Raji (cell line): ENCODE data around the gene KIRREL2.

Experiments
- POLR2A ChIP-seq: IDR thresholded peaks from 2 replicates; pipeline ENCODE4 v1.6.1; 2011; ENCODE audit warnings: low read depth, low read length, control low read depth; ENCODE audit not compliant: insufficient read depth

KIRREL2 gene

DNA sequence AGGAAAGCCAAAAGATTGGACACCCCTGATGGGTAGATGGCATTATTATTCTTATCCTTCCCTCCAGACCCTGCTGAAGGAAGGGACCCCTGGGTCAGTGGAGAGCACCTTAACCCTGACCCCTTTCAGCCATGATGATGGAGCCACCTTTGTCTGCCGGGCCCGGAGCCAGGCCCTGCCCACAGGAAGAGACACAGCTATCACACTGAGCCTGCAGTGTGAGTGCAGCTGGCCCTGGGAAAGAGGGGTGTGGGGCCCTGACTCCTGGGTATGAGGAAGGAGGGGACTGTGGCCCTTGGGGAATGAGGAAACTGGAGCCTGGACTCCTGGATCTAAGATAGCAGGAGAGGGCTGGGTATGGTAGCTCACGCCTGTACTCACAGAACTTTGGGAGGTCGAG is 2.7 kb downstream of the KIRREL2 start:
- no peak for TF ChIP-seq POLR2A

GRCh38 chr19:35860436-35860817 is 3.7 kb downstream of the KIRREL2 start:
- TF ChIP-seq POLR2A: no peak

DNA sequence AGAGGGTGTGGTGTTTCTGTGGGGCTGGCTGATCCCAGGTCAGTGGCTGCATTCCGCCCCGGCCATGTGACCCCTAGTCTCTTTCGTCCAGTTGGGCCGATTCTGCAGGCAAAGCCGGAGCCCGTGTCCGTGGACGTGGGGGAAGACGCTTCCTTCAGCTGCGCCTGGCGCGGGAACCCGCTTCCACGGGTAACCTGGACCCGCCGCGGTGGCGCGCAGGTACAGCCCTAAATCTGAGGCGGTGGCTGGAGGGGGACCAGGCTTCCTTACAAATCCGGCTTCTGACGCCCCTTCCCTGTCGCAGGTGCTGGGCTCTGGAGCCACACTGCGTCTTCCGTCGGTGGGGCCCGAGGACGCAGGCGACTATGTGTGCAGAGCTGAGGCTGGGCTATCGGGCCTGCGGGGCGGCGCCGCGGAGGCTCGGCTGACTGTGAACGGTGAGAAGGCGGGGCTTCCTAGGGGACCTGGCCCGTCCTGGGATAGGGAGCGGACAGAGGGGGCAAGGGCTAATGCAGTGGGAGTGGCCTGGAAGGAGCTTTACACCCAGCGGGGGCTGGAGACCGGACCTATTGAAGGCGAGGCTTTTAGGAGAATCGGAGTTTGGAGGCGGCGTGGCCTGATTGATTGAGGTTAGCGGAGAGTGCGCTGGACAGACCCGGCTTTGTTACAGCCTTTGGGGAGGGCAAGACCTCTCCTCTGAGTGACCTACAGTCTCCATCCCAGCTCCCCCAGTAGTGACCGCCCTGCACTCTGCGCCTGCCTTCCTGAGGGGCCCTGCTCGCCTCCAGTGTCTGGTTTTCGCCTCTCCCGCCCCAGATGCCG is 4.3 kb downstream of the KIRREL2 start:
- TF ChIP-seq POLR2A: no peak

DNA sequence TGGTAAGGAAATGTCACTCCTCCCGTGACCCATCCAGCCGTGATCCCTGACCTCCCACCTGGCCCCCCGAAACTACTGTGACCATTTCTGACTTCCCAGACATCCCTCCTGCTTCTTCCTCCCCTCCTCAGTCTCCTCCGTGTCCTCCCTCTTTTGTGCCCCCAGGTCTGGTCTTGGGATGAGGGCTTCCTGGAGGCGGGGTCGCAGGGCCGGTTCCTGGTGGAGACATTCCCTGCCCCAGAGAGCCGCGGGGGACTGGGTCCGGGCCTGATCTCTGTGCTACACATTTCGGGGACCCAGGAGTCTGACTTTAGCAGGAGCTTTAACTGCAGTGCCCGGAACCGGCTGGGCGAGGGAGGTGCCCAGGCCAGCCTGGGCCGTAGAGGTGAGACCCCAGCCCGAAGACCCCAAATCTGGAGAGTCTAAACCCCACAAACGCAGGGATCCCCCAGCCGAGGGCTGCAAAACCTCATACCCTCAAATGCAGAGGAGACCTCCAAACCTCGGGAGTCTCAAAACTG is 5.0 kb downstream of the KIRREL2 start:
- no peak for TF ChIP-seq POLR2A

GRCh38 chr19:35862528-35862927 is 5.8 kb downstream of the KIRREL2 start:
- TF ChIP-seq POLR2A: no peak

DNA sequence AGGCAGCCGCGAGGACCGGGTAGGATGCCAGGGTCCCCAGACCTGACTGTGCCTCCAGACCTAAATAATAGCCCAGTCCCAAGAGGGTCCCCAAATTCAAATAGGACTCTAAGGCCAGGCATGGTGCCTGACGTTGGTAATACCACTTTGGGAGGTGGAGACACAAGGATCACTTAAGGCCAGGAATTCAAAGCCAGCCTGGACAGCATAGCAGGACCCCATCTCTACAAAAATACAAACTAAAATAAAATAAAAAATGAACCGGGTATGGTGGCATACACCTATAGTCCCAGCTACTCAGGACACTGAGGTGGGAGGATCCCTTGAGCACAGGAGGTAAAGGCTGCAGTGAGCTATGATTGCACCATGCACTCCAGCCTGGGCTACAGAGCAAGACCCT is 6.3 kb downstream of the KIRREL2 start:
- TF ChIP-seq POLR2A: no peak

DNA sequence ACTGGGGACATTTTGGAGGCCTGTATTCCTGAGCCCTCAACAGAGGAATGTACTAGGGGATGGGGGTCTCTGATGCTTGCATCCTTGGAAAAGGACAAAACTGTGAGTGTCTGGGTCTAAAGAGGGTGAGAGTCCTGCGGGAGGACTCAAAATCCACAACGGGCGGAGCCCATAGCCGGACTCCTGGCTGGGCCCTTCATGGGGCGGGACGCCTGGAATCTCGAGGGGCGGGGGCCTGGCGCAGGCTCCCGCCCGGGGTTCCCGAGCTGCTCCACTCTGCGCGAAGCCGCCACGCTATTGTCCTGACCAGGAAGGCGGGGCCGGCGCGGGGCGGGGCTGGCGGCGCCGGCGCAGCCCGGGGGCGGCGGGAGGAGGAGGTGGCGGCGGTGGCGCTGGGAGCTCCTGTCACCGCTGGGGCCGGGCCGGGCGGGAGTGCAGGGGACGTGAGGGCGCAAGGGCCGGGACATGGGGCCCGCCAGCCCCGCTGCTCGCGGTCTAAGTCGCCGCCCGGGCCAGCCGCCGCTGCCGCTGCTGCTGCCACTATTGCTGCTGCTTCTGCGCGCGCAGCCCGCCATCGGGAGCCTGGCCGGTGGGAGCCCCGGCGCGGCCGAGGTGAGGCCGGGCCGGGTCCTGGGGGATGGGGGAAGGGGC is 11.6 kb downstream of the KIRREL2 start, which contains the start of gene APLP1:
TSS of gene APLP1 (plus strand) at position 403 of the 651 bp plus-strand sequence. CDS start at position 466, 63 bp downstream.
- TF ChIP-seq POLR2A: no peak

DNA sequence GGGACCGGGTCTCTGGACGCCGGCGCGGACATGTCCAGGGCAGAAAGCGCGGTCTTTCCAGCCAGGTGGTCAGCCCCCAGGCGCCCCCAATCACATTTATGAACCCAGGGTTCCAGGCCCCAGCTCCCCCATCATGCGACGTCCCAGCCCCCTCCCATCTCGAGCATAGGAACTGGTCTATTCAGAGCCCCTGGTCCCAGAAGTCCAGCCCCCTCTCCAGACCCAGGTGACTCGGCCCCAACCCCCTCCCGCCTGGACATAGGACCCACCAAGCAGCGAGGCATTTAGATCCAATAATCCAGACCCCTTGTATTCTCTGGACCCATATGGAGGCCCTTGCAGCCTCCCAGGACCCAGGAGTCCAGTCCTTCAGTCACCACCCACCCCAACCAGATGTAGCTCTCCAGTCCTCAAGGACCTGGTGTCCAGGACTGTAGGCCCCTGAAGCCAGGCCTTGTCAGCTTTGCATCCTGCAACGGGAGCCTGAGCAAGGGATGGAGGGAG is 12.2 kb downstream of the KIRREL2 start:
- no peak for TF ChIP-seq POLR2A

DNA sequence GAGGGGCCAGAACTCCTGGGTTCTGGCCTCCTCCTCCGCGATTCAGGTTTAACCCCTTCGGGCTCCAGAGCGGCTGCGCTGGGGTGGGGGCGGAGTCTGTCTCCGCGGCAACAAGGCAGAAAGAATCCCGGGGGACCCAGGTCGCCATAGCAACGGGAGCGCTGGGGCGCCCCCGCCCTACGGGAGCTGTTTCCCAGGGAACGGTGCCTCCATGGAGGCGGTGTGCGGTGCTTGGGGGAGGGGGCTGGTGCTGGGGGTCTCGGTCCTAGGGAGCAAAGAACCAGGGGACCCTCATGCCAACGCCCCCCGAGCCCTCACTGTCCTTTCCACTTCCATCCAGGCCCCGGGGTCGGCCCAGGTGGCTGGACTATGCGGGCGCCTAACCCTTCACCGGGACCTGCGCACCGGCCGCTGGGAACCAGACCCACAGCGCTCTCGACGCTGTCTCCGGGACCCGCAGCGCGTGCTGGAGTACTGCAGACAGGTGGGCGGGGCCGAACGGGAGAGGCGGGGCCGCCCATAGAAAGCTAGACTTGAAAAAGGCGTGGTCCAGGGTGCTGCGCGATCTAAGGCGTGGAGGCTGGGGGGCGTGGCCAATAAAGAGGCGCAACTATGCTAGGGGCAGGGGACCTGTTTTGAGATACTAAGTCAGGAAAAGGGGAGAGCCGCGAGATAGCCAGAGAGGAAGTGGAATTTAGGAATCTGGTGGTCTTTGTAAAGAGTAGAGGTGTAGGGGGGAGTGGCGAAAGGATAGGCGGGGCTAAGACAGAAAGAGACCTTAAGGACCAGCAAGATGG is 12.8 kb downstream of the KIRREL2 start:
- no peak for TF ChIP-seq POLR2A

- TF ChIP-seq POLR2A: no peak
These were observed 14.1 kb downstream of the KIRREL2 start for GRCh38 chr19:35870798-35871197.

DNA sequence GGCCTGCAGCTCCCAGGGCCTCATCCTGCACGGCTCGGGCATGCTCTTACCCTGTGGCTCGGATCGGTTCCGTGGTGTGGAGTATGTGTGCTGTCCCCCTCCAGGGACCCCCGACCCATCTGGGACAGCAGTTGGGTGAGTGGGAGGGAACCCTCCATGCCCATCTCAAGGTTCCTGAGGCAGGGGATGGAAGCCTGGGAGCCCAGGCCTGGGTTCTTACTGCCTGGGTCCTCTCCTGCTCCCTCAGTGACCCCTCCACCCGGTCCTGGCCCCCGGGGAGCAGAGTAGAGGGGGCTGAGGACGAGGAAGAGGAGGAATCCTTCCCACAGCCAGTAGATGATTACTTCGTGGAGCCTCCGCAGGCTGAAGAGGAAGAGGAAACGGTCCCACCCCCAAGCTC is 14.9 kb downstream of the KIRREL2 start:
- TF ChIP-seq POLR2A: no peak

DNA sequence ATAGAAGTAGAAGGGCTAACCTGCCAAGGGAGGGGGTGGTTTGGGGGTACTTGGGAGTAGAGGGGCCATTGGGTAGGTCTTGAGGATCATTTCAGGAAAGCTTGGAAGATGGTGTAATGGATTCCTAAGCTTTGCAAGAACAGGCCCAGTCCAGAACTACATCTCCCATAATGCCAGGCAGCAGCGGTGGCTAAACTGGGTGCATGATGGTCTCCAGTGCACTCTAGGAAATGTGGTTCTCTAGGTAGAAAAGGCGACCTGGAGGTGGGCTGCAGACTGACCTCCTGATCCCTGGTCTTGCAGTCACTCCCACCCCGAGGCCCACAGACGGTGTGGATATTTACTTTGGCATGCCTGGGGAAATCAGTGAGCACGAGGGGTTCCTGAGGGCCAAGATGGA is 15.5 kb downstream of the KIRREL2 start:
- TF ChIP-seq POLR2A: no peak

DNA sequence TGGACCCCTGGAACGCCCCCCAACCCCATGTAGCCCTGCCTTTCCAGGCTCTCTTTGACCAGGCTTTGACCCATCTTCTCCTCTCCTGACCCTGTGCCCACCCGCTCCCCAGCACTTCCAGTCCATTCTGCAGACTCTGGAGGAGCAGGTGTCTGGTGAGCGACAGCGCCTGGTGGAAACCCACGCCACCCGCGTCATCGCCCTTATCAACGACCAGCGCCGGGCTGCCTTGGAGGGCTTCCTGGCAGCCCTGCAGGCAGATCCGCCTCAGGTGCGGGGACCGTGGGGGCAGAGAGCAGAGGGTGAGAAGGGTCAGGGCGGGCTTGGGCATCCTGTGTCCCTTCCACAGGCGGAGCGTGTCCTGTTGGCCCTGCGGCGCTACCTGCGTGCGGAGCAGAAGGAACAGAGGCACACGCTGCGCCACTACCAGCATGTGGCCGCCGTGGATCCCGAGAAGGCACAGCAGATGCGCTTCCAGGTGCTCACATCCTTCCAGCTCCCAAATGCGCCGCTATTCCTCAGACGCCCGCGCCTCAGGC is 17.8 kb downstream of the KIRREL2 start:
- no peak for TF ChIP-seq POLR2A

DNA sequence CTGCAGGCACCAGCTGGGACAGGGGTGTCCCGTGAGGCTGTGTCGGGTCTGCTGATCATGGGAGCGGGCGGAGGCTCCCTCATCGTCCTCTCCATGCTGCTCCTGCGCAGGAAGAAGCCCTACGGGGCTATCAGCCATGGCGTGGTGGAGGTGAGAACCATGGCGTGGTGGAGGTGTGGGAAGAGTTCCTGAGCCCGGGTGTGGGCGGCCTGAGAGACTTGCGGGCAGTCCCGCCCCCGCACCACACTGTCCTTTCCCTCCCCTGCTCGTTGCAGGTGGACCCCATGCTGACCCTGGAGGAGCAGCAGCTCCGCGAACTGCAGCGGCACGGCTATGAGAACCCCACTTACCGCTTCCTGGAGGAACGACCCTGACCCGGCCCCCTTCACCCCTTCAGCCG is 22.4 kb downstream of the KIRREL2 start:
- no peak for TF ChIP-seq POLR2A

DNA sequence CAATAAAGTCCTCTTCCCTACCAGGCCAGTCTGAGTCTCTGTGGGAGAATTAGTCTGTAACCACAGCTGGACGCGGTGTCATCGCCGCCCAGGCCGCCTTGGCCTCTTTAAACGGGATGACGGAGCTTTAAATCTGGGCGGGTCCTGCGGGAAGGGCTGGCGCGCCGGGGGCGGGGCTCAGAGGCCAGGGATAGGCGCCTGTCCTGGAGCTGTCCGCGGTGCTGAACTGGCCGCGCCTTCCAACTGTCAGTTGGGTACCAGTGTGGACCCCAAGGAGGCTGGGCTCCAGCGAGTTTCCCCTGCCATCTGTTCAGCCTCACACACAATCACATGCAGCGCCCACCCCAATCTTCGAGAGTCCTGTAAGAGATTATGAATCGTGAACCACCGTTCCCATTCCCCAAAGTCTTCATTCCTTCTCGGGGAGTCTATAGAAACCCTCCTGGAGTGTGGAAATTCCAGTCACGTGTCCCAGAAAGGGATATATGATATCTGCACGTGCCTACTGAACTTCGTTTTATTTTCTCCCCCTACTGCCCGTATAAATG is 23.1 kb downstream of the KIRREL2 start:
- no peak for TF ChIP-seq POLR2A
